Amniotic stem cell (primary cell): ENCODE measurements around the gene TMED6.
"Not testable (repeated sequence)": the region's sequence is repeated elsewhere in the genome, so short reads cannot be mapped to it uniquely, and the experiment has no call there.

ENCODE experiments used
- DNase-seq: peaks from one replicate; lab custom pipeline; 2025; lab: John Stamatoyannopoulos, UW

The TMED6 gene

DNA sequence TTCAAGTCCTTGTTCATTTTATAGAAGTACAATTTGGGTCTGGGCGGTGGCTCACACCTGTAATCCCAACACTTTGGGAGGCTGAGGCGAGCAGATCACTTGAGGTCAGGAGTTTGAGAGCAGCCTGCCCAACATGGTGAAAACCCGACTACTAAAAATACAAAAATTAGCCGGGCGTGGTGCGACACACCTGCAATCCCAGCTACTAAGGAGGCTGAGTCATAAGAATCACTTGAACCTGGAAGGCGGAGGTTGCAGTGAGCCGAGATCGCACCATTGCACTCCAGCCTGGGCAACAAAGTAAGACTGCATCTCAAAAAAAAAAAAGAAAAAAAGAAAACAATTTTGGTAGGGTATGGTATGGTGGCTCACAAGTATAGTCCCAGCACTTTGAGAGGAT is 8.5 kb upstream of the TMED6 start:
- not testable (repeated sequence) for DNase-seq

DNA sequence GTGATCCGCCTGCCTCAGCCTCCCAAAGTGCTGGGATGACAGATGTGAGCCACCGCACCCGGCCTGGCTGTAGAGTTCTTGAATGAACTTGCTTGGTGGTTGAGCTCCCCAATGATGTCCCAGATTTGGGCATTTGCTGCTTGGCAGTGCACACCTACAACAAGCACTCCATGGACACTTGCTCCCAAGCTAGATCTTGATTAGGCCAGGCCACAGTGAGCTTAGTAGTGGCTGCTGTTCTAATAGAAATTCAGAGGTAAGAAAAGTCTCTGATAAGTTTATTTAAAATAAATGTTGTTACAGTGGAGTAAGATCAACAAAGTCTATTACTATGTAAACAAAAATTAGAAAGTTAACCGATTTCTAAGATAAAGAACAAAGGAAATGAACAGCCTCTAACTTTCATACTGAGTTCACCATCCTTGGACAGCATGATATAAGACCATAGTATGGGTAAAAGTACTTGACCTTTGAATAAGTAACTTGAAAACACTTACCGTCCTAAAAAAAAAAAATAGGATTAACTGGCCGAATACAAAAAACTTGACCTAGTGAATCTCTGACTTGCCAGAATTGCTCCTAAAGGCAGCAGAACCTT is 951 bp downstream of the TMED6 start:
- no peak for DNase-seq

DNA sequence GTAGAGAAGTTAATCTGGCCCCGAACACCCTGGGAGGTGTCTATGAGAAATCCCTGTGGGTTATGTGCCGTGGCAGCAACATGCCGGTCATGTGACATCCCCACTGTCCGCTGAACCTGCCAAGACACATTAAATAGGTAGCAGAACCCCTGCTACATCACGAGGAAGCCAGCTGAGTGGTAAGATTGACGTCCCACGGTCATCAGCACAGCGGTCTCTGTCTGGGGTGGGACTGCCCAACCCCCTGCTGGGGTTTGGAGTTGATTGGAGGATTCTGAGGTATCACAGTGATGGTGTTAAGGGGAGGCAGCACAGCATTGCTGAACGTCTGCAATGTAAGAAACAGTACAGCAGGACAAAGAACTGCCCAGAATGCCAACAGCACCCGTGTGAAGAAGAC is 2.0 kb downstream of the TMED6 start:
- no peak for DNase-seq

DNA sequence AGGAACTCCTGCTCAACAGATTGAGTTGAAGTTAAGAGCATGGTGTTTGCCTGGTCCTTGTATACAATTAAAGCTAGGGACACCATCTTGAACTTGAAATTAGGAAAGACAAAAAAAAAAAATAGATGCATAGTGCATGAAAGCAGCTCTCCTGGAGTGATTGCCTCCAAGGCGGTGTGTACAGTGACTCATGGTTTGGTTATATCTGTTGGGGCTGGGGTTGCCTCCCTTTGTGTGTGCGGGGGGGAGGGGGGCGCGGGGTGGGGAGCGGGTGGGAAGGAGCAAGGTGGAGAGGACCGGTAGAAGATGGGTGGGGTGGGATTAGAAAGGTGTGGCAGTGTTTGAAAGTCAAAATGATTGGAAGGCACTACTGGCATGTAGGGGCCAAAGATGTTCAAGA is 3.4 kb downstream of the TMED6 start:
- no peak for DNase-seq

DNA sequence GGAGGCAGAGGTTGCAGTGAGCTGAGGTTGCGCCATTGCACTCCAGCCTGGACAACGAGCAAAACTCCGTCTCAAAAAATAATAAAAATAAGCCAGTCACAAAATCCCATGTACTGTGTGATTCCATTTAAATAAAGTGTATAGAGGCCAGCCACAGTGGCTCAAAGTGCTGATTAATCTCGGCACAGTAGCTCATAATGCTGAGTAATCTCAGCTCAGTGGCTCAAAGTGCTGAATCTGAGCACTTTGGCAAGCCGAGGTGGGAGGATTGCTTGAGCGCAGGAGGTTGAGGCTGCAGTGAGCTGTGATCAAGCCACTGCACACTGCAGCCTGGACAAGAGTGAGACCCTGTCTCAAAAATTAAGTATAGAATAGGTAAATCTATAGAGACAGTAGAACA is 4.9 kb downstream of the TMED6 start:
- no peak for DNase-seq

DNA sequence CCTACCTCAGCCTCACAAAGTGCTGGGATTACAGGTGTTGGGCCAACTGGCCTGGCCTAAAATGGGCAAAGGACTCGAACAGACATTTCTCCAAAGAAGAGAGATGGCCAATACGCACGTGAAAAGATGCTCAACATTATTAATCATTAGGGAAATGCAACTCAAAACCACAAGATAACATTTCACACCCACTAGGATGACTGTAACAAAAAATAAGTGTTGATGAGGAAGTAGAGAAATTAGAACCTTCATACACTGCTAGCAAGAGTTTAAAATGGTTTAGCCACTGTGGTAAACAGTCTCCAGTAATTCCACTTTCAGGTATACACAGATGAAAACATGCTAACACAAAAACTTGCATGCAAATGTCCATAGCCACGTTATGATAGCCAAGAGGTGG is 5.7 kb downstream of the TMED6 start:
- no peak for DNase-seq

DNA sequence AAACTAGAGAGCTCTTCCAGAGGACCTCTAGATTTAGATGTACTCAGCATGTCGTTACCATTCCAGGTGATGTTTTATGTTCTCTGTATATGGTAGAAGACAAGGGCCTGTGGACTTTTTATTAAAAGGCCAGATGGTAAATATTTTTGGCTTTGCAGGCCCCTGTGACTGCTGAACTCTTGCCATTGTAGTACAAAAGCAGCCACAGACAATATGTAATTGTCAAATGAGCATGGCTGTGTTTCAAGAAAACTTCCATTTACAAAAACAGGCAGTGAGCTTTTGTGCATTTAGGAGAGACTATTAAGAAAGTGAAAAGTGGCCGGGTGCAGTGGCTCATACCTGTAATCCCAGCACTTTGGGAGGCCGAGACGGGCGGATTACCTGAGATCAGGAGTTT is 7.4 kb downstream of the TMED6 start:
- no peak for DNase-seq

DNA sequence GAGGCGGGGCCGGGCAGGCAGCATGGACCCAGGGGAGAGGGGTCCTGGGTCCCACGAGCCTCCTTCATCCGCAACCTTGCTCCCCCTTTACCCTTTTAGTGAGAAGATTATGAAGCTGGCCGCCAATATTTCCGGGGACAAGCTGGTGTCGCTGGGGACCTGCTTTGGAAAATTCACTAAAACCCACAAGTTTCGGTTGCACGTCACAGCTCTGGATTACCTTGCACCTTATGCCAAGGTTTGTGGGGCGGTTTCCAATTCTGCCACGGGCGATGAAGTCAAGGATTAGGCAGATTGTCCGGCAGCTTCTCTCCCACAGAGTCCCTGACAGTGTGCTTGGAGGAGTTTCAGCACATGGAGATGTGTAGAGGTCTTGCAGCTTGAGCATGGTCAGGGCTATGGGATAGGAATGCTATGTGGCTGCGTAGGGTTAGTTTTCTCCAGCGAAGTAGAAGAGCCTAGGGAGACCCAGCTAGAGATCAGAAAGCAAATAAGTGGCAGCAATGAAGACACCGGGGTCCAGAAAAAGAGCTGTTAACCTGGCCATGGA is 11.4 kb downstream of the TMED6 start:
- no peak for DNase-seq

DNA sequence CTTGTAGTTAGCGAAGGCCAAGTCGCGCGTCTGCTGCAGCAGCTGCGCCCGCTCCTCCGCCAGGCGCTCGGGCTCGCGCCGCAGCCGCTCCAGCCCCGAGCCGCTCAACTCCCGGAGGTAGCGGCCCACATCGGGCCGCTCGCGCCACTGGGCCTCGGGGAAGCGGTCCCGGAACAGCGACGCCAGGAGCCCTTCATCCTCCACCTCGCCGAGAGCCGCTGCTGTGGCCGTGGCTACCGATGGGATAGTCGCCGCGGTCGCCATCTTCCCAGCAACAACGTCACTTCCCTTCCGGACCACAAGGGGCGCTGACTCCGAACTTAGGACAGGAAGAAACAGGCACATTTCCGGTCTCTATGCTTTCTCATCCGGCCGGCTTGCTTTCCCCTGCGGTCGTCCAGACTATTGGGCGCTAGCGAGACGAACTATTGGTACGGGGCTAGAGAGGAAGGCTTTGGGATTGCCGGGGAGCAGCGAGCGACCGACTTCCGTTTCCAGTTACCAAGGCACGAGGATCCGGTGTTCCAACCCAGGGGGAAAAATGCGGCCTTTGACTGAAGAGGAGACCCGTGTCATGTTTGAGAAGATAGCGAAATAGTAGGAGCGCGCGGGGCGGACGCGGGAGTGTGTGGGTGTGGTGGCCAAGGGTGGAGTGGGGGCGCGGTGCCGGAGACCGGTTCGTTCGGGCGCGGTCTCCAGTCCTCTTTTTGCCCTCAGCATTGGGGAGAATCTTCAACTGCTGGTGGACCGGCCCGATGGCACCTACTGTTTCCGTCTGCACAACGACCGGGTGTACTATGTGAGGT is 12.1 kb downstream of the TMED6 start, which contains the start of the genes COG8 and NIP7:
COG8 (minus strand) TSS at position 276 of the 806 bp plus-strand sequence; CDS start at position 264, 12 bp downstream.
NIP7 (plus strand) TSS at position 484 of the 806 bp plus-strand sequence; CDS start at position 542, 58 bp downstream.
- peak; percentile 97 for DNase-seq

DNA sequence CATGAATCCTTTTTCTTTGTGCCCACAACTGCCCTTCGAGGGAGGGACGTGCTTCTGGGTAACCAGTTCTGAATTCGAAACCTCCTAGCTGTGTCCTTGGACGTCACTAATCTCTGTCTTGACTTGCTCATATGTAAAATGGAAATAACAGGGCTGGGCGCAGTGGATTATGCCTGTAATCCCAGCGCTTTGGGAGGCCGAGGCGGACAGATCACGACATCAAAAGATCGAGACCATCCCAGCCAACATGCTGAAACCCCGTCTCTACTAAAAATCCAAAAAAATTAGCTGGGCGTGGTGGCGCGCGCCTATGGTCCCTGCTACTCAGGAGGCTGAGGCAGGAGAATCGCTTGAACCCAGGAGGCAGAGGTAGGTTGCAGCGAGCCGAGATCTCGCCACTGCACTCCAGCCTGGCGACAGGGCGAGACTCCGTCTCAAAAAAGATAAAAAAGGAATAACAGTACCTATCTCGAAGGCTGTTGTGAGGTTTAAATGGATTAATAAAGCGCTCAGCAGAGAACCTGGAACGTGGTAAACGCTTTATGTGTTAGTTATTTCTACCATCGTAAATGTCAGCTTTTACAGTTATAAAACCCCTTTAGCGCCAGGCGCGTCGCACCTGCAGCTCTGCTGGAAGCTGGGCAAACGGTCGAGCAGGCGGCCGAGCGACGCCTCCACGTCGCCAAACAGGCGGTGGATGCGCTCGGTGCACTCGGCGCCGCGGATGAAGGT is 12.9 kb downstream of the TMED6 start:
- DNase-seq = no peak

DNA sequence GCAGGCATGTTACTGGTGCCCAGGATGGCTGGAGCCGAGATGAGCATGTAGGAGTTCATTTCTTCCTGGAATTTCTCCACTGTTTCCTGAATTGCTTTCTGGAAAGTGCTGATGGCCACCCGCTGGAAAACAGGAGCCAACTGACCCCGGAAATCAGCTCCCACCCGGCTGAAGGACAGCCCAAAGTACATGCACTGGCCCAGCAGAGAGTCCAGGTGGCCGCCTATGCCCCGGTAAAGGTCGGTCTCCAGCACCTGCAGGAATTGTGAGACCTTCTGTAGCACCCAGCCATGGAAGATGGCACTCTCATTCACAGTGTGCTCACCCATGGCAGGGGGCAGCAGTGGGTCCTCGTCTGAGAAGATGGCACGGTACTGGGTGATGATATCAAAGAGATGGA is 16.9 kb downstream of the TMED6 start:
- no peak for DNase-seq

DNA sequence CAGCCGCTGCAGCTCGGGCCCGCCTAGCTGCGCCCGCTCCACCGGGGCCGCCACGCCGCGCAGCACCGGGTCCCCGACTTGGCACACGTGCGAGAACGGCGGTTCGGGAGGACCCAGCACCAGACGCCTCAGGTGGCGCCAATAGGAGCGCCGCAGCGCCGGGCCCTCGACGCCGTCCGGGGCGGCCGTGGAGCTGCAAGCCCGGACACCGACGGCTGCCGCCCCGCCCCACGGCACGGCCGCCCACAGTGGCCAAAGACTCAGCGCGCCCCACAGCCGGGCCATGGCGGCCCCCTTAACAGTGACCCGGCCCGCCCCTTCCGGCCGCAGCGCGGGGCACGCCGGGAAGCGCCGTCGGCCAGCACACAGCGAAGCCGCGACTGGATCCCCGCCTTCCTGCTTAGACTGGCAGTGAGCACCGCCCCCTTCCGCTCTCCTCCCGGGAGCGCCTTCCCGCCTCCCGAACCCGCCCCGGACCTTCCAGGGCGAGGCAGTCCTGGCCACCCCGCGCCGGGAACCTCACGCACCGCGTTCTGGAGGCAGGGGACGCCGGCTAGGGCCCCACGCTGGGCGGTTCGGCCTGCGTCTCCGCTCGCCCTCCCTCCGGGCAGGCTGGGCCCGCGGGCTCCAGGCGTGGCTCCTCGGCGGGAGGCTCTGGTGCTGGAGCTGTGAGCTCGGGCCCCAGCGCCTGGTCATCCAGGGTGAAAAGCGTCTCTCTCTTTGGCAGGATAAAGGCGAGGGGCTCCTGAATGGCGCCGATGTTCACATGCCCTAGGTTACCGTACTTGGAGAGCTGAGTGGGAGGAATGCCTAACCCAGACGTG is 21.1 kb downstream of the TMED6 start, which contains the start of gene PDF:
PDF (minus strand) TSS at position 303 of the 824 bp plus-strand sequence; CDS start at position 285, 18 bp downstream.
- DNase-seq = peak; percentile 90

DNA sequence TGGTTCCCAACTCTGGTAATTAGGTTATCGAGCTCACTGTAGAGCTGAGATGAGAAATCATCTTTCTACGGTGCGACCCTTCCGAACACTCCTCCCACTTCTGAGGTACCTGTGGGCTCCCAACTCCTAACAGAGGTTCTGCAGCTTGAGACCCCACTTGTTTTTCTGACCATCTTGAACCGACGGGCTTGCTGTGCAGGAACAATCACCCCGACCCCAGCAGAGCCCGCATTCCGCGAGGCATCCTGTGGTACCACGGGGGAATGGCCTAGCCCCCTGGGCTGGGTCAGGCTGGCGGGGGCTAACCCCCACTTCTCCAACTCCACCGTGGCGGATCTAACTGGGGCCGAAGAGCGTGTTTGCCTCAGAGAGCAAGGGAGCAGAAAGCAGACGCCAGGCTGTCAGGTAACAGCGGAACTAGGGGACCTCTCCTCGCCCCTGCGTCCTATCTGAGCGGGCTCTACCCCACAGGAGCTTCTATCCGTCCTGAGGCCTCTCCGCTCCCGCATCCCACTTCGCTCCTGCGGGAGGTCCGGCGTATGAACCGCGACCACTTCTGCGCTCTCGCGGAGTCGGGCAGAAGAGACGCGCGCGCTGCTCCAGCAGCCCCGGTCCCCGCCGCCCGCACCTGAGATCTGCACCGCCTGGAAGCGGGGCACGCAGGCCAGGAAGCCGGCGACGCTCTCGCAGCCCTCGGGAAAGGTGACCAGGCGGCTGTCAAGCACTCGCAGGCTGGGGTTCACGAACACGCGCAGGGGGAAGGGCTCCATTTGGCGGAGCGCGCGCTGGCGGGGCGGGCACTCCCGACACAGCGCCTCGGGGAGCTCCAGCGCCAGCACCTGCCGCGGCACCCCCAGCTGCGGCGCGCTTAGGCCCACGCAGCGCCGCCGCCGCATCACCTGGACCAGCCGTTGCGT is 22.0 kb downstream of the TMED6 start:
- DNase-seq = peak; percentile 7

DNA sequence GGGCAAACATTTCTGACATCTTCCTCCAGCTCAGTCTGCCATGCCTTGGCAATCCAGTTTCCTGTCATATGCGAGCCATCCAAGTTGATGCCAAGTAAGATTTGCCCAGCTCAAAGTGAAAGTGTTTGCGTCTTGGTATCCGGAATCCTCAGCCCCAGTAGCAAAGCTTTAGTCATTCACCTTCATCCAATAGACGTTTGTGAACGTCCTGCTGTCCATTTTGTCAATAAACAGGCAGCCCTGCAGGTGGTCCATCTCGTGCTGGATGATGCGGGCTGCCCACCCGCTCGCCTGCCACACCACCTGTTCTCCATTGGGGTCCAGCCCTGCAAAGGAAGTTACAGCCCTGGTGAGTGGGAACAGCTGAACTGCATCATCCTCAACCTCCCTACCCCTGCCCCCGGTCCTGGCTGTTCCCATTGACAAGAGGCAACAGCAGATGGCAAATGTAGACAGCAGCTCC is 22.7 kb downstream of the TMED6 start:
- DNase-seq = no peak

DNA sequence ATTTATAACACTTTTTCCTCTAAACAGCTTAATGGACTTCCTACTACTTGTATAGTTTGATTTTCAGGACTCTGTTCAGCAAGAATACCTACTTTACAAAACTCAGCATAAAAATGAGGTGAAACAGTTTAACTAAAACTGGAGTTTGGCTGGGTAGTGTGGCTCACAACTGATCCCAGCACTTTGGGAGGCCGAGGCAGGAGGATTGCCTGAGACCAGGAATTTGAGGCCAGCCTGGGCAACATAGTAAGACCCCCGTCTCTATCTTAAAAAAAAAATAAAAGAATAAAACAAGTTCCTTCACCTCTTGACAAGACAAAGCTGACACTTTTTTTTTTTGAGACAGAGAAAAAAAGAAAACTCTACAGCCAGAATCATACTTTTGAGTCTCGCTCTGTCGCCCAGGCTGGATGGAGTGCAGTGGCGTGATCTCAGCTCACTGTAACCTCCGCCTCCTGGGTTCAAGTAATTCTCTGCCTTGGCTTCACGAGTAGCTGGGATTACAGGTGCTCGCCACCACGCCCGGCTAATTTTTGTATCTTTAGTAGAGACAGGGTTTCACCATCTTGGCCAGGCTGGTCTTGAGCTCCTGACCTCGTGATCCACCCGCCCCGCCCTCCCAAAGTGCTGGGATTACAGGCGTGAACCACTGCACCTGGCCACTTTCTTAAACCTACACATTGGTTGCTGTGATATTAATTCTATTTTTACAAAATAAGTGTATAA is 23.8 kb downstream of the TMED6 start:
- DNase-seq = no peak

DNA sequence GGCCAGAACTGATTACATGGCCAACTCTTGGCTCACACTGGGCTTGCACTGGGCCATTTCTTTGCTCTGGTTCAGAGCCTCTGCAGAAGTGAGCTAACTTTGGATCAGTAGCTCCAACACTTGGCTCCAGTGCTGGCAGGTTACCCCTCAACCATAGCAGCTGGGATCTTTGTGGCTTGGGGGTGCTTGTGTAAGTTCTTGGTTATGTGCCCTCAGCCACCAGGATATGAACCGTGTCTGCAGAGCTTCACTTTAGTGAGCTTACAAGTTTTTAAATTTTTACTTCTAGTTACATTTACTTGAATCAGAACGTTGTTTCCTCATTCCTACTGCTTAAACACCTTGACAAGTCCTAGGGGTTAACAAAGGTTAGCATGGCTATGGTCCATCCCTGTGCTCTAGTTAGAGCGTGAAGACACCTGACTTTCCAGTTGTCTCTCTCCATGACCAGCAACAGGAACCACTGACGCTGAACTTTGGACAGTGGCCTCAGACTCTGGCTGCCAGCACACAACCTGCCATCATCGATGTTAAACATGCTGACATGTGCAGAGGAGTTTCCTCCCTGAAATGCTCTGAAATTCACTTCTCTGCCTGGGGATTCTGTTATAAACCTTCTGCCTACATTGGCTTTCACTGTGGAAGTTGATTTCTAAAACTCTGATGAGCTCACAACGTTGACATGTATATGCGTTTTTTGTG is 25.3 kb downstream of the TMED6 start:
- no peak for DNase-seq

DNA sequence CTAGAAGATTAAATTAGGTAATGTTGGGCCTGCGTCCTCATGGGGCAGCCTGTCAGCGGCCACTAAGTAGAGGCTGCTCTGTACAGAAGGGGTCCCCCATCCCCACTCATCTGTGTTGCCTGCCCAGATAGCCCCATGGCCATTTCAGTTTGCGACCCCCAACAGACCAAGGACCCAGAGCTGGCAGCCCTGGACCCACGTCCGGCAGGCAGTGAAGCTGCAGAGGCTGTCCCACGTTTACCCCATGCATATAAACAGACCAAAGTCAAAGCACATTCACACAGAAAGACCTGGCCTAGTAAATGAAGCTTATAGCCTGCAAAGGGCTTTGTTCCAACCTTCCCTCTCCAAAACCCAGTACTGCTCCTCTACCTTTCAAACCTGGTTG is 25.8 kb downstream of the TMED6 start:
- DNase-seq = no peak

DNA sequence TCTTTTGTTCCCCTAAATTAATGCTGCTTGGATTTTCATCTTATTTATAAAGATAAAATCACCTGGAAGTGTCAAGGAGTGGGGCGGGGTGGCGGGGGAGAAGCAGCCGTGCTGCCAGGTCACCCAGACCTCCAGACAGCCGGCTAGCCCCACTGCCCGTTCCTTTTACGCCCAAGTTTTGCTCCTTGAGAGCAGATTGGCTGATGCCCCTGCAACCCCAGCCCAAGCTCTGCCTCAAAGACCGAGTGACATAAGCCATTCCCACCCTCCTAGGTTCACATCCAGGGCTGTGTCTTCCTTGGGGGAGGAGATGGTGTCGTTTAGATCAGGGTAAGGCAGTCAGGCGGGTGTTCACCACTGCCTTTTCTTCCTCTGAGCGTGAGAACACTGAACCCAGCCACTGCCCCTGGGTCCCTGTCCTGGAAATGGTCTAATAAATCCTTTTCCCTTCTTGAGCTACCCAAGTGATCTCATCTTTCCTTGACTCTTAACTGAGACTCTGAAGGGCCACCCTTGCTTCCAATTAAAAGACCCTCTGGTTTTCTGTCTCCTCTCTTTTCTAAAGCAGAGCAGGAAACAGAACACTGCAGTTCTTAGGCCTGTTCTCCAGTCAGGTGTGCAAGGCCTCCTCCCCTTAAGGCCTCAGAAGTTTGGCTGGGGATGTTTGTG is 26.9 kb downstream of the TMED6 start:
- DNase-seq = no peak
